Right renal pelvis (tissue), 4 donors: ENCODE measurements around the gene GPS1. TPM values are rescaled to one million over a fixed set of nuclear protein-coding genes. Genes with fewer than 3 reads are reported as not detected.
"Not testable (repeated sequence)": the region's sequence is repeated elsewhere in the genome, so short reads cannot be mapped to it uniquely, and the experiment has no call there.

Source experiments
- DNase-seq, 4 donors: peaks; one replicate each; pipeline ENCODE4 v3.0.0-alpha.2; 2013; ENCODE audit warnings: low read depth in 4 of 4, low spot score in 3 of 4, missing footprints in 1 of 4
- polyA plus RNA-seq, 4 donors: library from polyadenylated mRNA; unstranded; fragments of 120-200 nt; gene quantifications; one replicate each; pipeline ENCODE4 v1.2.1, GENCODE V29; 2013; ENCODE audit not compliant: insufficient read length in 4 of 4

The GPS1 gene
- polyA plus RNA-seq, 4 donors: 107 to 145 (median 110) TPM

GRCh38 chr17:82024859-82025258 is 26.8 kb upstream of the GPS1 start:
- no peak for DNase-seq

GRCh38 chr17:82025401-82026107 is 26.1 kb upstream of the GPS1 start:
- DNase-seq: no peak

DNA sequence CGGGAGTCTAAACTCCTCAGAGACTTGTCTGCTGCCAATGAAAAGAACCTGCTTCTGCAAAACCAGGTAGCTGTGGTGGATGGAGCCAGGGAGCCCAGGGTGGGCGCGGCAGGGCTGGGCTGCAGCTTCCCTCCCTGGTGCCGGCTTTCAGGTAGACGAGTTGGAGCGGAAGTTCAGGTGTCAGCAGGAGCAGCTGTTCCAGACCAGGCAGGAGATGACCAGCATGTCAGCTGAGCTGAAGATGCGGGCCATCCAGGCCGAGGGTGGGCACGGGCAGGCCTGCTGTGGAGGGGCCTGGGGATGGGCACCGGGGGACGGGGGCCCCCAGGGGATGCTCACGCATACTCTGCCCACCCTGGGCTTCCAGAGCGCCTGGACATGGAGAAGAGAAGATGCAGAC is 23.5 kb upstream of the GPS1 start:
- no peak for DNase-seq

- DNase-seq: no peak
Observed at GRCh38 chr17:82028966-82029365, 22.7 kb upstream of the GPS1 start.

DNA sequence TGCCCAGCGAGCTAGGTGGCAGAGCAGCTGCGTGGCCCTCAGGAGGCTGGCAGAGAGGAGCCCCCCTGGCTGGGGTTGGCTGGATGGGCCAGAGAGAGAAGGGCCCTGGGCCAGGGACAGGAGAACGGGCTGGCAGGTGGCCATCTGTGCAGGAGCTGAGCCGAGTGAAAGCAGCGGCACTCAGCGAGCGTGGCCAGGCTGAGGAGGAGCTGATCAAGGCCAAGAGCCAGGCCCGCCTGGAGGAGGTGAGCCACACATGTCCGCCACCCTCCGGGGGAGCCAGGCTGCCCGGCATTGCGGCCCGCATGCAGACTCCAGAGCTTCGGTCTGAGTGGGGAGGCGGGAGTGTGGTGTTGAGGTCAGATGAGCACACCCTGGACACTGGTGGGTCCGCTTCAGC is 22.3 kb upstream of the GPS1 start:
- no peak for DNase-seq

GRCh38 chr17:82029990-82030469 is 21.7 kb upstream of the GPS1 start:
- no peak for DNase-seq

DNA sequence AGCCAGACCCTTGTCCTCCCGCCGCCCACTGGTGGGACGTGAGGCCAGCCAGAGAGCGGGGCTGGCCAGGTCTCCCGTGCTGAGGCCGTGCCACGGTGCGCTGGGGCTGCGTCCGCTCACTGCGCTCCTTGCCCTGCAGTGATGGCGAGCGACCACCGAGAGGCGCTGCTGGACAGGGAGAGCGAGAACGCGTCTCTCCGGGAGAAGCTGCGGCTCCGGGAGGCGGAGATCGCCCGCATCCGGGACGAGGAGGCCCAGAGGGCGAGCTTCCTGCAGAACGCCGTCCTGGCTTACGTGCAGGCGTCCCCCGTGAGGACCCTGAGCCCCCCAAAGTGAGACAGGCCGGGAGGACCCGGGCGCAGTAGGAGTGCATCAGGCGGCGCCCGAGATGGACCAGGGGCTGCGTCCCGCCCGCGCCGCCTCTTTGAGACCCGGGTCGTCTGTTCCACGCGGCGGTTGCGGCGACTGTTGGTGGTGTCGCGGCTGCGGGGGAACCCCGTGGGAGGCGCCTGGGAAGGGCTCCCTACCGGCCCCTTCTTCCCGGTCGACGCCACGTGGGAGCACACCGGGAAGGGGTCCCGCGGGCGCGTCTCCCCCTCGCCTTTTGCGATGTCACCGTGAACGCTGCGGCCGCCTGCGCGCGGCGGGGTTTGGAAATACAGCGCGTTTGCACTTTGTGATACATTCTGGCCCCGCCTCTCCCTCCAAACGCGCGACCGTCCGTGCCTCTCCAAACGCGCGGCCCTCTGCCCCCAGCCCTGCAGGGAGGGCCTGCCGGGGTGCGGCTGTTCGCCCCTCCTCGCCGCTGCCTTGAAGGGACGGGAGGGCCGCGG is 21.0 kb upstream of the GPS1 start:
- peak in 1 of 4 donors; percentile 82 for DNase-seq

GRCh38 chr17:82031303-82031884 is 20.3 kb upstream of the GPS1 start, which contains the start of gene RAC3:
RAC3 (plus strand) TSS chr17:82031678; CDS start chr17:82031762, 84 bp downstream.
- DNase-seq: no peak

GRCh38 chr17:82031885-82032627 is 19.6 kb upstream of the GPS1 start:
- no peak for DNase-seq

GRCh38 chr17:82033359-82034085 is 18.2 kb upstream of the GPS1 start:
- no peak for DNase-seq

- no peak for DNase-seq
Observed at GRCh38 chr17:82034371-82035011, 17.2 kb upstream of the GPS1 start.

DNA sequence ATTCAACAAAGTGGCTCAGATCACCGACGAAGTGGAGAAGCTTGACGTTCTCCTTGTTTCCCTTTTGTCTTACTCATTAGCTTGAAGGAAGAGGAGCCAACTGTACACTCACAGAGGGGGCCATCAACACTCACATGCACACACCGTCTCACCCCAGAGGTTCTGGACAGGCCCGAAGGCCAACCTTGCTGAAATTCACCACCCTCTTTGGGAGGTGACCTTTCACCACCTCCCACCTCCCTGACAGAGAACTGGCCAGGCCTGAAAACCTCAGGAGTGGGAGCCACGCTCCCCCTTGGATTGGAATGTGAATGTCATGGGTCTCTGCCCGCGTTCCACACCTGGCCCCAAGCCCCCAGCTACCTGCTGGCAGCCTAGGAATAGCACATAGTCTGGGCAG is 16.2 kb upstream of the GPS1 start:
- no peak for DNase-seq

DNA sequence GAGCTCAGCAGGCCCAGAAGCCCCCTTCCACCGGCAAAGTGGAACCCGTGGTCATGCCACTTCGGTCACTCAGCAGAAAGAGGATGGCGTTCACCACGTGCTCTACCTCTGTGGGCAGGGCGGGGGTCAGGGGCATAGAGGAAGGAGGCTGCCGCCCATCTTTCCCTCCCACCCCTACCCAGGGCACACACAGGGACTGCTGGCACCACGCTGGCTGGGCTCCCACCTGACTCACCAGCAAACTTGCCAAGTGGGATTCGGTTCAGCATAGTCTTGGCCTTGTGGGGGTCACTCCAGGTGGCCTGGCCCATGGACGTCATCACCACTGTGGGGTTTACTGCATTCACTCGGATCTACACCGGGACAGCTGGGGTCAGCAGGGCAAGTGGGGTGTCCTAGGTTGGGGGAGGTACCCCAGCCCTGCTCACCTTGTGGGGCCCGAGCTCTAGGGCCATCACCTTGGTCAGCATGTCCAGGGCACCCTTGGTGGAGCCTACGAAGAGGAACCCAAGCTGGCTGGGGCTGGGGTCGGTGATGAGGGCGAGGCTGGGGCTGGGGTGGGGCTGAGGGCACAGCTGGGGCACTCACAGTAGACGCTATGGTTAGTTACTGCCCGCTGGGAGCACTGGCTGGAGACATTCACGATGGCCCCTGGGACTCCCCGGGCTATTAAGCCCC is 15.6 kb upstream of the GPS1 start:
- DNase-seq: no peak

- DNase-seq: no peak
Observed at GRCh38 chr17:82036634-82037091, 15.0 kb upstream of the GPS1 start.

DNA sequence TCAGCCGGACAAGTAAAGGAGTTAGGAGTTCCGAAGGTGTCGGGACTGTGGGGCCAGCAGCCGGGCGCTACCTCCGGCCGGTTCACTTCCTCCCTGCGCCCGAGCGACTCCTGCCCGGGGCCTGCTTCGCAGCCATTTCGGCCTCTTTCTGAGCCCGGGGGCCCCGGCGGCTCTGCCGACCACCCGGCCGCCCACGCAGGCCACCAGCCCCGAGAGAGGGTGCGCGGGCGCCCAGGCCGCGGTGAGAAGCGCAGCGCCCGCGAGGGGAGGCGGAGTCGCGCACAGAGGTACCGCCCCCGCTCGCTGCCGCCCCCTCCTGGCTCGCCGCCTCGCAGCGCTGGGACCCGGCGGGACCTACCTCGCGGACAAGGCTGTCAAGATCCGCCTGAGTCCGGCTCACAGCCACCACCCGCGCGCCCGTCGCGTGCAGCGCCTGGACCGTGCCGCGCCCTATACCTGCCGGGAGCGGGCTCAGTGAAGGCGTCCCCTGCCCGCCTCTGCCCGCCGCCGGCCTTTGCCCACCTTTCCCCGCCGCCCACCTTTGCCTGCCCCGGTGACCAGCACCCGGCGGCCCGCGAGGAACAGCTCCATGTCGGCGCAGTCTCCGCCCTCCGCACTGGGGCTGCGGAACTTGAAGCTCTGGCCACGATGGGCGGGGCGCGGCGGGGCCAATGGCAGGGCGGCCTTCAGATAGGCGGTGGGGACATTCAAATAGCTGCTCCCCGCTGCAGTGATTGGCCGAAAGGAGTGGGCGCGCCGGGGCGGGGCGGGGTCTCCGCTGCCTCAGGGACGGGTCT is 14.4 kb upstream of the GPS1 start, which contains the start of gene DCXR:
TSS of gene DCXR (minus strand) at position 606 of the 797 bp plus-strand sequence. CDS start at position 591, 15 bp downstream.
- peak; percentile 88 to 93 (median 90) for DNase-seq

DNA sequence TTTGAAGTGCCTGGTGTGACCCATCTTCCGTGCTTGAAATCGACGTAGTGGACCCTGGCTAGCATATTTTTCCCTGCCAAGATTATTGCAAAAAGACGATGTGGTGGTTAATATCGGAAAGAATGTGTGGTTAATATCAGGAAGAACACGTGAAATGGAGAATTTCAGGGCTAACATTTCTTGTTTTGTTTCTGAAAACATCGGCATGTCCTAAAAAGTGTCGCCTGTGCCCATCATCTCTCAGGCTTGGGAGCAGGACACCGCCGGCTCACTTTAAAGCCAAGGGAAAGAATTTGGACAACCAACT is 13.9 kb upstream of the GPS1 start:
- no peak for DNase-seq

DNA sequence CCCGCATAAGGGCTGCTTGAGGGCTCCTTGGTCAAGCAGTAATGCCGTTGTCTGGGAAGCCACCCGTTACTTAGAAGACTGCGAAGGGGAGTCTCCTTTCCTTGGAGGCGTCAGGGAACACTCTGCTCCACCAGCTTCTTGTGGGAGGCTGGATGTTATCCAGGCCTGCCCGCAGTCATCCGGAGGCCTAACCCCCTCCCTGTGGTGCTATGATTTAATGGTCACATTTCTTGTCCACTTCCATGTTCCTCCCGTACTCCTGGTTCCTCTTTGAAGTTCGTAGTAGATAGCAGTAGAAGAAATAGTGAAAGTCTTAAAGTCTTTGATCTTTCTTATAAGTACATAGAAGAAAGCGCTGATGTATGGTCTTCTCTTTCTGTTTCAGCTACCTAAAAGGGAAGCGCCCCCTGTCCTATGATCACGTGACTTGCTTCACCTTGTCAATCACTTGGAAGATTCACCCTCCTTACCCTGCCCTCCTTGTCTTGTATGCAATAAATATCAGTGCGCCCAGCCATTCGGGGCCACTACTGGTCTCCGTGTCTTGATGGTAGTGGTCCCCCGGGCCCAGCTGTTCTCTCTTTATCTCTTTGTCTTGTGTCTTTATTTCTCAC is 12.8 kb upstream of the GPS1 start:
- DNase-seq: not testable (repeated sequence)
